Stimulated activated CD4-positive, alpha-beta T cell treated with anti-CD3 and anti-CD28 coated beads, Interleukin-4, amount 100 ng/mL, for 1 hour (primary cell): ENCODE results near the gene UNC13A.

Experiments
- DNase-seq: peaks from one replicate; pipeline ENCODE4 v3.0.0-alpha.2; 2020

Gene UNC13A

GRCh38 chr19:17659996-17660395 is 28.2 kb downstream of the UNC13A start:
- DNase-seq = no peak

- DNase-seq = no peak
Observed at GRCh38 chr19:17658666-17659065, 29.5 kb downstream of the UNC13A start.

GRCh38 chr19:17658240-17658639 is 29.9 kb downstream of the UNC13A start:
- DNase-seq = no peak

- DNase-seq = no peak
Observed at GRCh38 chr19:17656970-17657369, 31.2 kb downstream of the UNC13A start.

GRCh38 chr19:17655751-17656472 is 32.2 kb downstream of the UNC13A start:
- DNase-seq = no peak

- DNase-seq = no peak
Observed at GRCh38 chr19:17654993-17655392, 33.2 kb downstream of the UNC13A start.

- DNase-seq = no peak
Observed at GRCh38 chr19:17652627-17653026, 35.5 kb downstream of the UNC13A start.

- DNase-seq = no peak
Observed at GRCh38 chr19:17648786-17649185, 39.4 kb downstream of the UNC13A start.

GRCh38 chr19:17648097-17648660 is 40.0 kb downstream of the UNC13A start:
- DNase-seq = no peak

GRCh38 chr19:17647071-17648020 is 40.8 kb downstream of the UNC13A start:
- DNase-seq = no peak

- no peak for DNase-seq
Observed at GRCh38 chr19:17646441-17646840, 41.7 kb downstream of the UNC13A start.

- no peak for DNase-seq
Observed at GRCh38 chr19:17645339-17645963, 42.7 kb downstream of the UNC13A start.

GRCh38 chr19:17642656-17643055 is 45.5 kb downstream of the UNC13A start:
- no peak for DNase-seq

- DNase-seq = no peak
Observed at GRCh38 chr19:17641846-17642245, 46.3 kb downstream of the UNC13A start.

GRCh38 chr19:17641181-17641580 is 47.0 kb downstream of the UNC13A start:
- DNase-seq = no peak

- no peak for DNase-seq
Observed at GRCh38 chr19:17633700-17634099, 54.5 kb downstream of the UNC13A start.

GRCh38 chr19:17632577-17632976 is 55.6 kb downstream of the UNC13A start:
- DNase-seq = no peak

- DNase-seq = no peak
Observed at GRCh38 chr19:17629760-17630159, 58.4 kb downstream of the UNC13A start.

- DNase-seq = no peak
Observed at GRCh38 chr19:17627921-17628320, 60.2 kb downstream of the UNC13A start.

- DNase-seq = no peak
Observed at GRCh38 chr19:17627161-17627560, 61.0 kb downstream of the UNC13A start.

GRCh38 chr19:17626456-17627015 is 61.6 kb downstream of the UNC13A start:
- no peak for DNase-seq

- no peak for DNase-seq
Observed at GRCh38 chr19:17625980-17626379, 62.2 kb downstream of the UNC13A start.

- no peak for DNase-seq
Observed at GRCh38 chr19:17625043-17625442, 63.1 kb downstream of the UNC13A start.
